ENCODE data around the gene AREG. TPM values are rescaled to one million over a fixed set of nuclear protein-coding genes. Genes with fewer than 3 reads are reported as not detected.

AREG gene
- total RNA-seq, 4 donors from 2014 or later: 8.1 to 55.6 (median 33.1) TPM

DNA sequence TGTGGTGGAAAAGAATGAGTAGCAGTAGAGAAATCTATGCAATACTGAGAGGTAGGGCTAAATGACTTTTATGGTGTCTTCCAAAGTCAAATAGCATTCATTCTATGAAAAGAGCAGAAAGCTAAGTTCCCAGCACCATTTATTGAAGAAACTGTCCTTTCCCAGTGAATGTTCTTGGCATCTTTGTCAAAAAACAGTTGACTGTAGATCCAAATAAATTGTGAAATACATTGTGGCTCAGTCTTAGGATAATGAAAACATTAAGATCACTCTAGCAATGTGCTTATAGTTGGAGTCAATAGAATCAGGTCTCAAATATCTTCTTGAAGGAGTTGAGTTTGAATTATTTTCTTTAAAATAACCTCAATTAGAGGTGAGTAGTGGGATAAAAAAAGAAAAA lies 19.4 kb downstream of the AREG start:
- TF ChIP-seq, protein P1, sequence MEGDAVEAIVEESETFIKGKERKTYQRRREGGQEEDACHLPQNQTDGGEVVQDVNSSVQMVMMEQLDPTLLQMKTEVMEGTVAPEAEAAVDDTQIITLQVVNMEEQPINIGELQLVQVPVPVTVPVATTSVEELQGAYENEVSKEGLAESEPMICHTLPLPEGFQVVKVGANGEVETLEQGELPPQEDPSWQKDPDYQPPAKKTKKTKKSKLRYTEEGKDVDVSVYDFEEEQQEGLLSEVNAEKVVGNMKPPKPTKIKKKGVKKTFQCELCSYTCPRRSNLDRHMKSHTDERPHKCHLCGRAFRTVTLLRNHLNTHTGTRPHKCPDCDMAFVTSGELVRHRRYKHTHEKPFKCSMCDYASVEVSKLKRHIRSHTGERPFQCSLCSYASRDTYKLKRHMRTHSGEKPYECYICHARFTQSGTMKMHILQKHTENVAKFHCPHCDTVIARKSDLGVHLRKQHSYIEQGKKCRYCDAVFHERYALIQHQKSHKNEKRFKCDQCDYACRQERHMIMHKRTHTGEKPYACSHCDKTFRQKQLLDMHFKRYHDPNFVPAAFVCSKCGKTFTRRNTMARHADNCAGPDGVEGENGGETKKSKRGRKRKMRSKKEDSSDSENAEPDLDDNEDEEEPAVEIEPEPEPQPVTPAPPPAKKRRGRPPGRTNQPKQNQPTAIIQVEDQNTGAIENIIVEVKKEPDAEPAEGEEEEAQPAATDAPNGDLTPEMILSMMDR (IDR thresholded peaks at IDR 0.05; ENCODE audit: low read depth): no peak

DNA sequence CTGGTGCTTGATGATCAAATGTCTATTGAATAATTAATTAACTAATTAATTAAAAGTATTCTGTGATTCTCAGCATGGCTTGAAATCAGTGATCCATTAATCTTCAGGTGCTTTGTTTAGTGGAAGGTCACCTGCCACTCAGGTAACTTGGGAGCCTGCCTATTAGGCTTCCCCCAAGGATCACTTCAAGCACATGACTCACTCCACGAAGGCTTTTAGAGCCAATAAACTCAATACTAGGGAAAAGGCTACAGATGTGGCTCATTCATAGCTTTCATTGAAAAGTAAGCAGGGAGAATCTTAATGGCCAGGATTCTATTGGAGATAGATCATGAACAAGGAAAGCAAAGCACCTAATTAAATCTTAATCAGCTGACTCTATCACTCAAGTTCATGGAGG lies 21.3 kb downstream of the AREG start:
- TF ChIP-seq, protein P1 (IDR thresholded peaks at IDR 0.05; ENCODE audit: low read depth): no peak

DNA sequence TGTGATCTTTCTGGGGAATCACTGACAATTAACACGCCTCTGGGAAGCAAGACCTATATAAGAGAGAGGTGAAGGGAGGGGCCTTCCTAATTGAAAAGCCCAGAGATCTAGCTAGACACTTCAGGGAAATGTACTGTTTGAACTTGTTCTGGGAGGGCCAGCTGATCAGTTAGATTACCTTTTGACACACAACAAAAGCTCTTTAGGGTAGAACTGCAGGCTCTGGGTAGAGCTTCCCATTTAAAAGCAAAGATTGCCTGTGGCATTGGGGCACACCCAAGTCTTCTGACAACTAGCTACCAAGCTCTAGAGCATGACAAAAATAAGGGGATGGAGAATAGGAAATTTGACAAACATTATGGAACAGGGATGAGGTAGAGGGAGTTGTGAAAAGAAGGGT lies 26.3 kb downstream of the AREG start:
- TF ChIP-seq, protein P1 (IDR thresholded peaks at IDR 0.05; ENCODE audit: low read depth): no peak

DNA sequence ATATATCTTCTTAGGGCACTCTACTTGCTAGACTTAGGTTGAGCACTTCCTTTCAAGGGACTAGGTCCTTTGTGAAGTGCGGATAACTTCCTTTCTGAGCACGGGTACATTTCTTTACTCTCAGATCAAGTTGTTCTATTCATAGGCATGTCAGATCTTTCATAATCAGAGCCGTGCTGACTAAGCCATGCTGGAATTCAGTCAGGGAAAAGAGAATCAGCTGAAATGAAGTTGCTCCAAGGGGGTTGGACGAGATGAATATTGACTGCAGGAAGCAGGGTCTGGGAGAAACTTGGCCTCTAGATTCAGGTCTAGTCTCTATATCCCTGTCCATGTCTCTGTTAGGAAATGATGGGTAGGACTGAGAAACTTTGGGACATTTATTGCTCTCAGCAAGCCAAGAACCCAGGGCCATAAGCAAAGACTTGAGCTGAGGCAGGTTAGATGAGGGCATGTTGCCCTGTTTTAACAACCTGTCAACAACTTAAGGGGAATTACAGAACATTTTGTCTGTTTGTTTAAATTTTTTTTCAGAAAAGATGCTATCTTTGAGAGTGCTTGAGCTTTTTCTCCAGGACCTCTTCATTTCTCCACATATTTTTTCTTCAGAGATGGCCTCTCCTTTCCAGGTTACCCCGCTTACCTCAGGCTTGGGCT lies 28.3 kb downstream of the AREG start:
- TF ChIP-seq, protein P1 (IDR thresholded peaks at IDR 0.05; ENCODE audit: low read depth): no peak

DNA sequence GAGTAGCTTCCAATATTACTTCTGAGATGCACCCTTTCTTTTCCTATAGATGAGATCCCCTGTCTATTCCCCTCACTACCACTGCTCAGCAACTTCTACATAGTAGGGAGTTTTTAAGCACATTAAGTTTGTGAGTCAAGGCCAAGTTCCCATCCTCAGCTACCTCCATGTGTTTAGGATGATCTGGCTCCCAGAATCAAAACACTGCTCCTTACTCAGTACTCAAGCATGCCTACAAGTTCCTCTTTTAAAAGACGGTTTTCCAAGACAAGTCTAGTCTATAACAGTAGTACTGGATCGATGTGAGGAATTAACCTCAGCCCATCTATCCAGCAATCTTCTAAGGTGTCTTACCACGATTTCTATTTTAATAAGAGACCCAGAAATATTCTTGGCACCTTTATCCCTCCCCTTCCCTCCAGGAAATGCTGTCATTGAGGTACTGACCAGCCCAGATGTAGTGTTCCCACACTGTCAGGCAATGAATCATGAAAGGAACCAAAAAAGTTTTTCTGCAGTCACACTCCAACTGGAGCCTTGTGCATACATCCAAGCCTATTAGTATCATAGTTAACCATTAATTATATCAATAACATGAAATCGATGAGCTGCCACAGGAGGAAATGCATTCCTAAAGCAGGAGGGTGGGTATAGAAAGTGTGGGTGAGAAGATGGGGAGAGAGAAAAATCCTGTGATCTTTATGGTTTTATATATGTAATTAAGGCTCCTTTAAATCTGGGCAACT lies 29.6 kb downstream of the AREG start:
- TF ChIP-seq, protein P1 (IDR thresholded peaks at IDR 0.05; ENCODE audit: low read depth): no peak

DNA sequence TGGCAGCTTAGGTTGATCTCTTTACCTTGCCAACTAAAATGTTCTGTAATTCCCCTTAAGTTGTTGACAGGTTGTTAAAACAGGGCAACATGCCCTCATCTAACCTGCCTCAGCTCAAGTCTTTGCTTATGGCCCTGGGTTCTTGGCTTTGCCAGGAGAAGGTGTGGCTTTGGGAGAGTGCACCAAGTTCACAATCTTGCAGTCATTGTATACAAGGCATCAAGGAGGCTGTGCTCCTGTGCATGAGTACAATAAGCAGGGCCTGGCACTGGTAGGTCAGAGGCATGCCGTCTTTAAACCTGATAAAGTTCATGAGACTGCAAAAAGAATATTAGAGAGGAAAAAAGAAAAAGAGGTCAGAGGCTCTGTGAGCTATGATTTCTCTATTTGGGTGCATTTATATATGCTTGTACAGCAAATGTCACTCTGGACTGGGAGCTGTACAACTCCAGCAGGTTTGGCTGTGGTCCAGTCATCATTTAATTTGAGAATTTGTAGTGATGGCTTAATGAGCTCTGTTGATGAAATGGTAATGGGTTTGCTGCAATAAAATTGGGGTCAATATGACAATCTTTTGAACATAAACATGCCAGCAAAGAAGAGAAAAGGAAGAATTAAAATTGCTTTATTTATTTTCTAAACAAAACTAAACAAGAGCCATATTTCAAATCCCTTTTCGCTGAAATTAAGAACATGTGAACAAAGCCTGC lies 30.3 kb downstream of the AREG start:
- TF ChIP-seq, protein P1 (IDR thresholded peaks at IDR 0.05; ENCODE audit: low read depth): no peak

DNA sequence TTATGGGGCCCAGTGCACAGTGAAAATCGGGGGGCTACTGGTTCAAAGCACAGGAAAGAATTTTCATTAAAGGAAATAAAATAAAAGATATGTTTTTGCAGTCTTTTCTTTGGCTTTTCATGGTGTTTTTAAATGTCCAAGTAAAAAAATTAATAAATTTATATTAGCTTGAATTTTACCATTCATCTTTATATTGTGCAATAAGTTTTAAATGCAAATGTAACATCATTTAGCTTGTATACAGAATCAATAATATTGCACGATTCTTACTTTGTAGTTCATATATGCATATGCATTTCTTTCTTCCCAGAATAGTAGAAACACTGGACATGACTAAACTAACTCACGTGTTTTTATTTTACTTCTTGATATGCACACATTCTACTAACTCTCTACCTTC lies 31.0 kb downstream of the AREG start:
- TF ChIP-seq, protein P1 (IDR thresholded peaks at IDR 0.05; ENCODE audit: low read depth): no peak

All from subcutaneous adipose tissue (tissue), 4 donors.